HG02870 (cell line): ENCODE data around the gene SH3GLB1.

ENCODE experiments used
- ATAC-seq: cut with Tn5 transposase; IDR thresholded peaks from one replicate; pipeline ENCODE4 v1.9.1; 2021; ENCODE audit warnings: mild to moderate bottlenecking, moderate library complexity; ENCODE audit not compliant: unreplicated experiment

Gene SH3GLB1

GRCh38 chr1:86731416-86731815 is 27.0 kb downstream of the SH3GLB1 start:
- ATAC-seq, result no peak

DNA sequence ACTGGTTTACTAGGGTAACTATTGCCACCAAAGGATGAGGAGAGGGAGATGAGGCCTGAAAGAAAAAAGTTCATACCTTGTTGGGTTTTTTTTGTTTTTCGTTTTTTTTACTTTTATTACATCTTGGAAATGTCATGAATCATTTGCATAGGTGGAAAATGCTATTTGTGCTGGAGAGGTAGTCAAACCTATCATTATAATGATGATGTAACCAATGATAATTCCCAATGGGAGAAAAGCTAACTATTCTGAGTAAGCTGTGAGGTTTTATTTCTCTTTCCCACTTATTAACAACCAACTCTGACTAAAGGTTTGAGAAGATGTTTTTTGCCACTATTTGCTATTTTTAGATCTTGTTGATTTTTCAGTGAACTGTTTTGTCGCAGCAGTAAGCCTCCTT is 29.0 kb downstream of the SH3GLB1 start:
- ATAC-seq, result no peak

GRCh38 chr1:86739648-86740509 is 35.5 kb downstream of the SH3GLB1 start:
- ATAC-seq, result no peak

- no peak for ATAC-seq
Measured at GRCh38 chr1:86741947-86742572, 37.7 kb downstream of the SH3GLB1 start.

DNA sequence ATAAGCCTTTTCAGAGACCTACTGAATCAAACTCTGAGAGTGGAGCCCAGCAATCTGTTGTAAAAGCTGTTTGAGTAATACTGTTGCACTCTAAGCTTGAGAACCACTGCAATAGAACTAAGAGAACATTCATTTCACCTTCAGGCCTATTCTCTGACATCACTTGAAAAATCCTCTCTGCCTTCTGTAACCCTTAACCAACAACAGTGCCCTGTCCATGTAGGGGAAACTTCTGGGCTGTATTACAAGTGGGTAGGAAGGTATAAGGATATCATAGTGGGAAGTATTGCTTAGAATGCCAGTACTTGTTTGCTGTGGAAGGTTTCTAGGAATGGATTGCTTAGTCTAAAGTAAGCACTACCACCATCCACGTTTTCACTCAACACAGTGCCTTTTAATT is 42.9 kb downstream of the SH3GLB1 start:
- no peak for ATAC-seq

GRCh38 chr1:86748622-86749373 is 44.4 kb downstream of the SH3GLB1 start:
- no peak for ATAC-seq

DNA sequence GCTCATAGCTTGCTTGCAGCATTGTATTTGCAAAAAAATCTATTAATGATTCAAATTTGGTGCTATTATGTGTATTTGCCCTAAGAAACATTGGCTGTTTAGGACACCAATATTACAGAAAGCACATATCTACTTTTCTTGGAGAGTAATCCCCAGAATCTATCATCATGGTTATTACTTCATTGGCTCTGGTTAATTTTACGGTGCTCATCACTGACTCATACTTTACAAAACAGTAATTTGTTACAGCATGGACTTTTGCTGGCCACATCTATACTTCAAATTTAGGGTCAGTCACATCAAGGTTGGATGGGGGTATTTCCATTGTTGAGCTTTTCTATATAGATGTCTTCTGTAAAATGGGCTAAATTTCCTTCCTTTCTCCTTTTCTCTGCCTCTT is 45.7 kb downstream of the SH3GLB1 start:
- ATAC-seq, result no peak

DNA sequence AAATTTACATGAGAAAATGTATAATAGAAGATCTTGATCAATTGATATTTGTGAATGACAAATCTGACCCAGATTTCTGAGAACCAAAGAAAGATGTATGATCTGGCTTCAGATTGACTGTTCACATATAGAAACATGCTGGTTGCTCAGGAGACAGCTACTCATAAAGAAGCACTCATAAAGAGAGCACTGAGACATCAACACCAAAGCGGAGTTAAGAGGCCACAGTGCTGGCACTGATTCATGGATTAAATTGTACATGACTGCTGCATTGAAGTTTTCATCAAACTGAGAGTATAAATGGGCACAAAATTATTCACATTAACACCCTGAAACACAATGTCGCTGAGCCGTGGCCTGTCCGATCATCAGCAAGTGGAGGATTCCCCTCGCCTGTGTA is 46.2 kb downstream of the SH3GLB1 start:
- ATAC-seq, result no peak

GRCh38 chr1:86751923-86752322 is 47.5 kb downstream of the SH3GLB1 start:
- ATAC-seq, result no peak

- ATAC-seq, result no peak
Measured at GRCh38 chr1:86753700-86754099, 49.3 kb downstream of the SH3GLB1 start.

DNA sequence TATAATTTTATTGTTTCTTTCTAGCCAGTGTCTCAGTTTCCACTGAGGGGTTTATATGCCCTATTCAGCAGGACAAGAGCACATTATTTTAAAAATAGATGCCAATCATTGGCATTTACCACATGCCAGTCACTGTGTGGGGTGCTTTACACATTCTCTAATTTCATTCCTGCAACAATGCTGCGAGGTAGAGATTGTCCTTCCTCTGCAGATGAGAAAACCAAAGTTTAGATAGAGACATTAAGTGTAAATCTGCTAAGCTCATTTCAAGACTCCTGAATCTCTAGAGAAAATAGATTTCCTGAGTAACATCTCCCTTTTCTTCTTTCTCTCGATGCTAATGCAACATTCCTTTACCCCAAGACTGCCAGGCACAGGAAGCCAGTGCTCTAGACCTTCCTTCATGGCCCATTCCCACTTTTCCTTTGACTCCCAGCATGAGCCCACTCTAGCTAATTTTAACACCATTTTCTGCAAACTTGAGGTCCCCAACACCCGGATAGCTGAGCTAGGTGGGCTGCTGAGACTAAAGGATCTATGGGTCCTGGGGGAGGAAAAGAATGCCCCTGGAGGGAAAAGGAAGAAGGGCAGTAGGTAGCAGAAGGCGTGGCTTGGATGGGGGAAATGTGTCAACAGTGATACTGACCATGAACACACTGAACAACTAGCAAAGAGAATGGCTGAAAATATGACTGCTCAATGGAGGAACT is 50.0 kb downstream of the SH3GLB1 start:
- ATAC-seq, result no peak

GRCh38 chr1:86756062-86756406 is 51.7 kb downstream of the SH3GLB1 start:
- ATAC-seq, result no peak

DNA sequence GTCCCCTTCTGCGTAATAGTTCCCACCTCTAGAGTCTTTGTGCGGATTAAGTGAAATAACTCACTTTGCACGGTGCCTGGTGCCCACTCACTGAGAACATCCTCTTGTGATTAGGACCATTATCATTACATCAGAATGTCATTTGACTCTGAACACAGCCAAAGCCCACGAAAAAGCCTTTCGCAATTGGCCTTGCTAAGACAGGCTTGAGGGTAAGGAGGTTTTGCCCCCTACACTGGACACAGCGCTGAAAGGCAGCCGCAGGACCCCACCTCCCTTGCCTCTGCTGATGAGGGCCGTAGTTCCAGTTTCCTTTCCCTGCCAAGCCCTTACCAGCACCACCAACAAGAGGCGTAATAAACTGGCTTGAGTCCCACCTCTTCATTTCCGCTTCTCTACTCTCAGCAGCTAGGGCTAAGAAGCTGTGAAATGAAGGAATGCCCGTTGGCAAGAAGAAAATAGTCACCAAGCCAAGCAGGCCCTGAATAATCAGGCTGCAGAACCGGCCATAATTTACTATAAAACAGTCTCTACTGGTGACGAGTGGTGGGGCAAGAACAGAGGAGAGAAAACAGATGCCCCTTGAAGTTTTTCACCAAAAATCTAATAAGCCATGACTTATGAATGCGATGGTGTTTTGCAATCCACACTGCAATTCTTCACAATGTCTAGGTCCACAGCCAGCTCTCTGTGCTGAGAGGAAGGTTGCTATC is 53.1 kb downstream of the SH3GLB1 start:
- ATAC-seq, result no peak

DNA sequence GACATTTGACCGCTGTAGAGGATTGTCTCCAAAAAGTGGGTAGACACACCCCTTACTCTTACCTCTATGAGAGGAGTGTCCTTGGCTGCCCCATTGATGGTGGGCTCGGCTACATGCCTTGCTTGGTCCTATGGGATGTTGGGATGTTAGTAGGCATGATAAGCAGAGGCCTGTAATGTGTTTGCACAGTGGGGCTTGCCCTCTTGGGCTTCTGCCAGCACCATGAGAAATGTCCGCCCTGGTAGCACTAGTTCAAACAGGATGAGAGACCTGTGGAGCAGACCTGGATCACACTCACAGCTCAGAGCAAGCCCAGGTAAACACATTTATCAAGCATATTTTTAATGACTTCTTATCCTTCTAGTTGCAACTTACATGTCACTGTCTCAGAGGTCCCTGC is 54.2 kb downstream of the SH3GLB1 start:
- no peak for ATAC-seq

GRCh38 chr1:86760199-86760598 is 55.8 kb downstream of the SH3GLB1 start:
- no peak for ATAC-seq

DNA sequence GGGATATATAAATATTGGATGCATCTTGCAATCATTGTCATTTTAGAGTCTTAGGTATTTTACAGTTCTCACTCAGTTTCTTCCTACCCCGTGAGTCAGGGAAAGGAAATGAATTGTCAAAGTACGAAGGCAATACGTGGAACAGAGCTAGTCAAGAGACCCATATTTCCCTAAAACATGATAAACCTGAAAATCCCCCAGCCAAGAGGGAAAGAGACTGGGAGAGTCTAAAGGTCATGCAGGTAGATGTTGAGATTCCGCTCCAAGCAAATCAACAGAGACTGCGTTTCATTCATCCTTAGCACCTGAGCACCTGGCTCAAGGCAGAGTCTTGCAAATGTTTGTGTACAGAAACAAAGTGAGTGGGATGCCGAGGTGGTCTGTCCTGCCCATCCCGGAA is 58.0 kb downstream of the SH3GLB1 start:
- no peak for ATAC-seq

DNA sequence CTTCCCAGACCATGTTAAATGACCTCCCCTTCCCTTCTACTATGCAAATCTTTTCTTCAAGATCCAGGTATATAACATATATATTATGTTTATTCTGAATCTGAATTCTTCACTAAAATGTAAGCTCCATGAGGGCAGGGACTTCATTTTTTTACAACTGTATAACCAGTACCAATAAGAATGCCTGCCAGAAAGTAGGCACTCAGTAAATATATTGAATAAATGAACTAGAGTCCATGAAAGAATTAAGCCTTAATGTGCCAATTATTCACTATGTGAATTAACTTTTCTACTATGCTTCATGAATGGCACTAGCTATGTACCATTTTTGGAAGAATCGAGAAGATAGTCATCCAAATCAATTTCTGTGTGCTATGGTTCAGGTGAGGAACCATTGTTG is 60.1 kb downstream of the SH3GLB1 start:
- ATAC-seq, result no peak

- ATAC-seq, result no peak
Measured at GRCh38 chr1:86765073-86765472, 60.7 kb downstream of the SH3GLB1 start.

DNA sequence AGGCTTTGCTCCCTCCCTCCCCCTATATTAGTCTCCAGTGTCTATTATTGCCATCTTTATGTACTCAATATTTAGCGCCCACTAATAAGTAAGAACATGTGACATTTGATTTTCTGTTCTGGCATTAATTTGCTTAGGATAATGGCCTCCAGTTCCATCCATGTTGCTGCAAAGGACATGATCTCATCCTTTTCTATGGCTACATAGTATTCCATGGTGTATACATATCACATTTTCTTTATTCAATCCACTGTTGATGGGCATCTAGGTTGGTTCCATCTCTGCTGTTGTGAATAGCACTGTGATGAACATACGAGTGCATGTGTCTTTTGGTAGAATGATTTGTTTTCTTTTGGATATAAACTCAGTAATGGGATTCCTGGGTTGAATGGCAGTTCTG is 61.3 kb downstream of the SH3GLB1 start:
- no peak for ATAC-seq

DNA sequence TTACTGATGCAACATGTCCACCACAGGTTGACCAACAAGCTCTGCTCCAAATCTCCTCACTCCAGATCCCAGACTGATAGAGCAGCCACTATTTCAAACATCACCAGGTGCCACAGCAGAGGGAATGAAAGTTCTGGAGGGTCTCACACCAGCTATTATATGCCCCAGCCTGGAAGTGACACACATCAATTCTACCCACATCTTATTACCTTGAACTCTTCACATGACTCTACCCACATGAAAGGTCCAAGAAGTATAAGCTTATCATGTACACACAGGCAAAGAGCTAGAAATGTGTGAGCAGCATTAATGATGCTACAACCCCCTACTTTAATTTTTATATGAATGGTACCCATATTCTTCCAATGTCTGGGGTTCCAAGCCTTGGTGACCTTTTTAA is 64.2 kb downstream of the SH3GLB1 start:
- ATAC-seq, result no peak

GRCh38 chr1:86769065-86769464 is 64.7 kb downstream of the SH3GLB1 start:
- ATAC-seq, result no peak
